GM12878 (cell line): ENCODE measurements around the gene PPM1A. TPM values are rescaled to one million over a fixed set of nuclear protein-coding genes. Genes with fewer than 3 reads are reported as not detected.

Source experiments
- polyA plus RNA-seq, 11 experiments: library from polyadenylated mRNA; depleted of rRNA in 4 of 11; unstranded in 6 of 11; stranded (reverse) in 5 of 11; fragments of >200 nt; fragmentation: Nextera tagmentation in 4 of 11; fragmentation: Illumina TruSeq in 1 of 11; extraction: Ambion mirVana in 4 of 11; extraction: Trizol in 1 of 11; gene quantifications; 1 replicate in 1 of 11; 2 replicates in 10 of 11; pipeline versions ENCODE4 v1.2.1 to v1.2.3, GENCODE V29; 2011 to 2016; ENCODE audit warnings: inconsistent platforms in 2 of 11, missing spikeins in 2 of 11, low read depth in 1 of 11
- total RNA-seq, 4 experiments: library from RNA; depleted of rRNA in 3 of 4; stranded (reverse); fragments of >200 nt in 3 of 4; fragmentation: Illumina TruSeq in 1 of 4; extraction: Trizol in 1 of 4; gene quantifications; 2 replicates each; pipeline versions ENCODE4 v1.2.1 to v1.2.3, GENCODE V29; 2013 to 2021
- TF ChIP-seq, protein P1 (sequence below): fragments of 450-650 bp; IDR thresholded peaks from 2 replicates; pipeline ENCODE4 v1.6.1; 2017; ENCODE audit warnings: borderline replicate concordance
- TF ChIP-seq, protein P2 (sequence below), 3 experiments: IDR thresholded peaks in 2 of 3; conservative IDR thresholded peaks in 1 of 3; 2 replicates each; pipeline ENCODE4 v1.5.1; 2011; ENCODE audit warnings: low read depth in 3 of 3, low read length in 3 of 3, mild to moderate bottlenecking in 3 of 3, control low read depth in 2 of 3, moderate library complexity in 2 of 3, inconsistent platforms in 1 of 3, mixed read lengths in 1 of 3; ENCODE audit not compliant: control insufficient read depth in 2 of 3, insufficient read depth in 1 of 3; ENCODE audit errors: extremely low read depth in 1 of 3

The PPM1A gene
- total and polyA plus RNA-seq, 10 of the 15 experiments (the other 5 are each of a cell fraction or from before 2014, with no cell fraction given): 16.8 to 124 (median 47.0) TPM

DNA sequence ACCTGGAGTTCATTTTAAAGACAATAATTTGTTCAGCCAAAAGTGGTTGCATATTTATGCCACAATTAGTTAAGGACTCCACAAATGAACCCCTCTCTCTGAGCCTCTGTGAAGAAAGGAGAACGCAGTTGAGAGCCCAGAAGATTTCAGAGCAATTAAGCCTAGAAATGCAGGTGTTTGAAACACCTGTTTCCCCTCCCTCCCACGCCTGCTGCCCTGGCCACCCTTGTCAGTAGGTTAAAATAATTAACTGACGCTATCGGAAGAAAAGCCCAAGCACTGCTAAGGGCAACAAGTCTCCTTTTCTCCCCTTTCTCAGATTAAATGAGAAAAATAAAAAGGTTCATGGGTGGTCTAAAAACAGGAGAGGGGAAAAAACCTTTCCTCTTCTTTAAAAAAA lies 99.2 kb downstream of the PPM1A start (continued):
- TF ChIP-seq, protein P1, sequence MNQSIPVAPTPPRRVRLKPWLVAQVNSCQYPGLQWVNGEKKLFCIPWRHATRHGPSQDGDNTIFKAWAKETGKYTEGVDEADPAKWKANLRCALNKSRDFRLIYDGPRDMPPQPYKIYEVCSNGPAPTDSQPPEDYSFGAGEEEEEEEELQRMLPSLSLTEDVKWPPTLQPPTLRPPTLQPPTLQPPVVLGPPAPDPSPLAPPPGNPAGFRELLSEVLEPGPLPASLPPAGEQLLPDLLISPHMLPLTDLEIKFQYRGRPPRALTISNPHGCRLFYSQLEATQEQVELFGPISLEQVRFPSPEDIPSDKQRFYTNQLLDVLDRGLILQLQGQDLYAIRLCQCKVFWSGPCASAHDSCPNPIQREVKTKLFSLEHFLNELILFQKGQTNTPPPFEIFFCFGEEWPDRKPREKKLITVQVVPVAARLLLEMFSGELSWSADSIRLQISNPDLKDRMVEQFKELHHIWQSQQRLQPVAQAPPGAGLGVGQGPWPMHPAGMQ: no peak
- TF ChIP-seq, protein P2, sequence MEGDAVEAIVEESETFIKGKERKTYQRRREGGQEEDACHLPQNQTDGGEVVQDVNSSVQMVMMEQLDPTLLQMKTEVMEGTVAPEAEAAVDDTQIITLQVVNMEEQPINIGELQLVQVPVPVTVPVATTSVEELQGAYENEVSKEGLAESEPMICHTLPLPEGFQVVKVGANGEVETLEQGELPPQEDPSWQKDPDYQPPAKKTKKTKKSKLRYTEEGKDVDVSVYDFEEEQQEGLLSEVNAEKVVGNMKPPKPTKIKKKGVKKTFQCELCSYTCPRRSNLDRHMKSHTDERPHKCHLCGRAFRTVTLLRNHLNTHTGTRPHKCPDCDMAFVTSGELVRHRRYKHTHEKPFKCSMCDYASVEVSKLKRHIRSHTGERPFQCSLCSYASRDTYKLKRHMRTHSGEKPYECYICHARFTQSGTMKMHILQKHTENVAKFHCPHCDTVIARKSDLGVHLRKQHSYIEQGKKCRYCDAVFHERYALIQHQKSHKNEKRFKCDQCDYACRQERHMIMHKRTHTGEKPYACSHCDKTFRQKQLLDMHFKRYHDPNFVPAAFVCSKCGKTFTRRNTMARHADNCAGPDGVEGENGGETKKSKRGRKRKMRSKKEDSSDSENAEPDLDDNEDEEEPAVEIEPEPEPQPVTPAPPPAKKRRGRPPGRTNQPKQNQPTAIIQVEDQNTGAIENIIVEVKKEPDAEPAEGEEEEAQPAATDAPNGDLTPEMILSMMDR (IDR thresholded peaks at IDR 0.05 in 2 of 3, conservative IDR thresholded peaks at IDR 0.05 in 1 of 3; ENCODE audit: control insufficient read depth in 2 of 3, extremely low read depth in 1 of 3, insufficient read depth in 1 of 3, low read depth in 3 of 3, low read length in 3 of 3): no peak
- TF ChIP-seq, all 136 proteins: peak for 0

Other genes with a start within 250 kb of the PPM1A start
- gene PCNX4, start 157.3 kb upstream of the PPM1A start, total RNA-seq (2014; rRNA removed): 41.7 and 45.1 TPM in 2 replicates
- 38.0 and 39.6 TPM in 2 replicates for gene PCNX4, start 157.3 kb upstream of the PPM1A start, total RNA-seq (2014; rRNA removed; fragmentation: Illumina TruSeq; extraction: Trizol)
- gene PCNX4, start 157.3 kb upstream of the PPM1A start, total RNA-seq (2021): 40.5 and 41.4 TPM in 2 replicates
- 45.9 and 51.5 TPM in 2 replicates for gene PCNX4, start 157.3 kb upstream of the PPM1A start, polyA plus RNA-seq (2011; rRNA removed)
- gene PCNX4, start 157.3 kb upstream of the PPM1A start, polyA plus RNA-seq (2014; fragmentation: Illumina TruSeq; extraction: Trizol): 56.6 and 85.2 TPM in 2 replicates
- 10 to 100 TPM; 13.8 to 15.7 TPM for gene PCNX4, start 157.3 kb upstream of the PPM1A start, polyA plus RNA-seq (2014; fragmentation: Nextera tagmentation; extraction: Ambion mirVana)
- gene PCNX4, start 157.3 kb upstream of the PPM1A start, polyA plus RNA-seq (2014; rRNA removed): 16.7 and 23.0 TPM in 2 replicates
- 10 to 100 TPM; 30.8 to 39.1 TPM for gene PCNX4, start 157.3 kb upstream of the PPM1A start, polyA plus RNA-seq (2016; fragmentation: Nextera tagmentation; extraction: Ambion mirVana)
- gene DHRS7, start 83.8 kb upstream of the PPM1A start, total RNA-seq (2014; rRNA removed): 74.0 and 75.8 TPM in 2 replicates
- 58.5 and 59.1 TPM in 2 replicates for gene DHRS7, start 83.8 kb upstream of the PPM1A start, total RNA-seq (2014; rRNA removed; fragmentation: Illumina TruSeq; extraction: Trizol)
- 58.8 and 60.7 TPM in 2 replicates for gene DHRS7, start 83.8 kb upstream of the PPM1A start, total RNA-seq (2021)
- 55.0 and 56.9 TPM in 2 replicates for gene DHRS7, start 83.8 kb upstream of the PPM1A start, polyA plus RNA-seq (2011; rRNA removed)
- gene DHRS7, start 83.8 kb upstream of the PPM1A start, polyA plus RNA-seq (2014; fragmentation: Illumina TruSeq; extraction: Trizol): 63.6 and 85.6 TPM in 2 replicates
- 10 to 100 TPM; 59.1 to 66.1 TPM for gene DHRS7, start 83.8 kb upstream of the PPM1A start, polyA plus RNA-seq (2014; fragmentation: Nextera tagmentation; extraction: Ambion mirVana)
- 56.6 and 60.8 TPM in 2 replicates for gene DHRS7, start 83.8 kb upstream of the PPM1A start, polyA plus RNA-seq (2014; rRNA removed)
- 10 to 100 TPM; 98.0 to 99.8 TPM for gene DHRS7, start 83.8 kb upstream of the PPM1A start, polyA plus RNA-seq (2016; fragmentation: Nextera tagmentation; extraction: Ambion mirVana)
- not detected in 2 replicates for gene C14orf39, start 236.8 kb downstream of the PPM1A start, total RNA-seq (2014; rRNA removed)
- gene C14orf39, start 236.8 kb downstream of the PPM1A start, total RNA-seq (2014; rRNA removed; fragmentation: Illumina TruSeq; extraction: Trizol): not detected in 2 replicates
- not detected in 2 replicates for gene C14orf39, start 236.8 kb downstream of the PPM1A start, total RNA-seq (2021)
- gene C14orf39, start 236.8 kb downstream of the PPM1A start, polyA plus RNA-seq (2011; rRNA removed): 0.39 TPM in 1 of 2 replicates, not detected in the other
- not detected in 2 replicates for gene C14orf39, start 236.8 kb downstream of the PPM1A start, polyA plus RNA-seq (2014; fragmentation: Illumina TruSeq; extraction: Trizol)
- under 1 TPM; 0.24 to 0.31 TPM for gene C14orf39, start 236.8 kb downstream of the PPM1A start, polyA plus RNA-seq (2014; fragmentation: Nextera tagmentation; extraction: Ambion mirVana)
- not detected in 2 replicates for gene C14orf39, start 236.8 kb downstream of the PPM1A start, polyA plus RNA-seq (2014; rRNA removed)
- not detected for gene C14orf39, start 236.8 kb downstream of the PPM1A start, polyA plus RNA-seq (2016; fragmentation: Nextera tagmentation; extraction: Ambion mirVana)